IPS-20b (cell line): ENCODE results near the gene LDLRAP1.

Source experiments
- H3K27ac ChIP-seq: one replicate; pipeline ENCODE4 v1.5.1; 2013; ENCODE audit warnings: low read length
- H3K27me3 ChIP-seq: 2 replicates; pipeline ENCODE4 v1.6.1; 2013; ENCODE audit warnings: mild to moderate bottlenecking, low read length, inconsistent platforms; ENCODE audit not compliant: insufficient read depth
- H3K36me3 ChIP-seq: 2 replicates; pipeline ENCODE4 v1.6.1; 2013; ENCODE audit warnings: low read depth, mild to moderate bottlenecking, inconsistent platforms, low read length, moderate library complexity; ENCODE audit not compliant: insufficient read depth
- H3K4me1 ChIP-seq: 2 replicates; pipeline ENCODE4 v1.6.1; 2013; ENCODE audit warnings: mild to moderate bottlenecking, control low read depth, inconsistent platforms, low read length, moderate library complexity; ENCODE audit not compliant: insufficient read depth
- H3K4me3 ChIP-seq: 2 replicates; pipeline ENCODE4 v1.5.1; 2013; ENCODE audit warnings: mild to moderate bottlenecking, low read length, inconsistent platforms
- H3K9ac ChIP-seq: 2 replicates; pipeline ENCODE4 v1.6.1; 2013; ENCODE audit warnings: low read depth, mild to moderate bottlenecking, inconsistent platforms, low read length, moderate library complexity
- H3K9me3 ChIP-seq: 2 replicates; pipeline ENCODE4 v1.6.1; 2013; ENCODE audit warnings: mild to moderate bottlenecking, low read depth, low read length, inconsistent platforms; ENCODE audit not compliant: insufficient read depth

The LDLRAP1 gene

GRCh38 chr1:25513666-25514065 is 29.7 kb upstream of the LDLRAP1 start:
- no peaks in the 10 kb centered on the region for H3K36me3 ChIP-seq
- no peaks in the 10 kb centered on the region for H3K9me3 ChIP-seq
- no peak overlapping the region for H3K4me3 ChIP-seq
- H3K9ac ChIP-seq, result no peak overlapping the region
- peaks cover 2% of the 10 kb centered on the region; the same call in 1 of the 2 replicates for H3K4me1 ChIP-seq
- H3K27me3 ChIP-seq, result no peaks in the 10 kb centered on the region
- H3K27ac ChIP-seq, result no peak overlapping the region

GRCh38 chr1:25515033-25515432 is 28.4 kb upstream of the LDLRAP1 start:
- Histone ChIP-seq H3K4me1 (peaks cover 2% of the 10 kb centered on the region; the same call in 1 of the 2 replicates), H3K9me3 (no peaks in the 10 kb centered on the region), H3K36me3 (no peaks in the 10 kb centered on the region), H3K4me3 (no peak overlapping the region), H3K27me3 (no peaks in the 10 kb centered on the region), H3K27ac (no peak overlapping the region), H3K9ac (no peak overlapping the region)

GRCh38 chr1:25516686-25517085 is 26.7 kb upstream of the LDLRAP1 start:
- Histone ChIP-seq H3K27ac (no peak overlapping the region), H3K27me3 (no peaks in the 10 kb centered on the region), H3K4me1 (peaks cover 2% of the 10 kb centered on the region; the same call in 1 of the 2 replicates), H3K4me3 (no peak overlapping the region), H3K9me3 (no peaks in the 10 kb centered on the region), H3K9ac (no peak overlapping the region), H3K36me3 (no peaks in the 10 kb centered on the region)

GRCh38 chr1:25517476-25518394 is 25.7 kb upstream of the LDLRAP1 start:
- no peaks in the 10 kb centered on the region for H3K27me3 ChIP-seq
- no peaks in the 10 kb centered on the region for H3K9me3 ChIP-seq
- H3K4me3 ChIP-seq, result no peak overlapping the region; the same call in 1 of the 2 replicates
- no peaks in the 10 kb centered on the region for H3K36me3 ChIP-seq
- H3K4me1 ChIP-seq, result peaks cover 2% of the 10 kb centered on the region; the same call in 1 of the 2 replicates
- H3K9ac ChIP-seq, result peak overlapping the region; percentile 15; the same call in 1 of the 2 replicates
- H3K27ac ChIP-seq, result no peak overlapping the region

GRCh38 chr1:25519624-25520023 is 23.8 kb upstream of the LDLRAP1 start:
- Histone ChIP-seq H3K9me3 (no peaks in the 10 kb centered on the region), H3K4me3 (no peak overlapping the region), H3K27me3 (no peaks in the 10 kb centered on the region), H3K36me3 (no peaks in the 10 kb centered on the region), H3K27ac (no peak overlapping the region), H3K9ac (no peak overlapping the region), H3K4me1 (peaks cover 2% of the 10 kb centered on the region; the same call in 1 of the 2 replicates)

GRCh38 chr1:25520446-25521061 is 22.9 kb upstream of the LDLRAP1 start:
- Histone ChIP-seq H3K27me3 (no peaks in the 10 kb centered on the region), H3K4me3 (no peak overlapping the region), H3K4me1 (peaks cover 2% of the 10 kb centered on the region; the same call in 1 of the 2 replicates), H3K36me3 (no peaks in the 10 kb centered on the region), H3K9me3 (no peaks in the 10 kb centered on the region), H3K27ac (no peak overlapping the region), H3K9ac (no peak overlapping the region)

GRCh38 chr1:25522031-25522655 is 21.3 kb upstream of the LDLRAP1 start:
- Histone ChIP-seq H3K4me1 (peaks cover 2% of the 10 kb centered on the region; the same call in 1 of the 2 replicates), H3K27me3 (no peaks in the 10 kb centered on the region), H3K9me3 (no peaks in the 10 kb centered on the region), H3K36me3 (no peaks in the 10 kb centered on the region), H3K27ac (no peak overlapping the region), H3K4me3 (no peak overlapping the region), H3K9ac (no peak overlapping the region)

GRCh38 chr1:25523542-25523941 is 19.9 kb upstream of the LDLRAP1 start:
- Histone ChIP-seq H3K27me3 (no peaks in the 10 kb centered on the region), H3K9ac (no peak overlapping the region), H3K4me3 (no peak overlapping the region), H3K4me1 (no peaks in the 10 kb centered on the region), H3K9me3 (no peaks in the 10 kb centered on the region), H3K36me3 (no peaks in the 10 kb centered on the region), H3K27ac (no peak overlapping the region)

GRCh38 chr1:25524568-25525360 is 18.6 kb upstream of the LDLRAP1 start:
- Histone ChIP-seq H3K4me1 (no peaks in the 10 kb centered on the region), H3K27me3 (no peaks in the 10 kb centered on the region), H3K9me3 (no peaks in the 10 kb centered on the region), H3K36me3 (no peaks in the 10 kb centered on the region), H3K27ac (no peak overlapping the region), H3K4me3 (no peak overlapping the region), H3K9ac (no peak overlapping the region)

- no peaks in the 10 kb centered on the region for H3K36me3 ChIP-seq
- no peaks in the 10 kb centered on the region for H3K9me3 ChIP-seq
- H3K9ac ChIP-seq, result no peak overlapping the region
- no peaks in the 10 kb centered on the region for H3K27me3 ChIP-seq
- H3K4me1 ChIP-seq, result no peaks in the 10 kb centered on the region
- H3K4me3 ChIP-seq, result no peak overlapping the region
- no peak overlapping the region for H3K27ac ChIP-seq
Measured at GRCh38 chr1:25525361-25525688, 18.1 kb upstream of the LDLRAP1 start.

- no peaks in the 10 kb centered on the region for H3K27me3 ChIP-seq
- no peak overlapping the region for H3K27ac ChIP-seq
- H3K4me3 ChIP-seq, result no peak overlapping the region
- H3K4me1 ChIP-seq, result no peaks in the 10 kb centered on the region
- H3K9me3 ChIP-seq, result no peaks in the 10 kb centered on the region
- H3K36me3 ChIP-seq, result no peaks in the 10 kb centered on the region
- H3K9ac ChIP-seq, result no peak overlapping the region
Measured at GRCh38 chr1:25526753-25527152, 16.7 kb upstream of the LDLRAP1 start.
